Stimulated activated CD8-positive, alpha-beta memory T cell treated with anti-CD3 and anti-CD28 coated beads, Interleukin-12 subunit alpha, Interleukin-12 subunit beta, amount 100 ng/mL, for 1 hour (primary cell): ENCODE data around the gene SRGAP2C.
"Not testable (repeated sequence)": the region's sequence is repeated elsewhere in the genome, so short reads cannot be mapped to it uniquely, and the experiment has no call there.

Source experiments
- DNase-seq: peaks from one replicate; pipeline ENCODE4 v3.0.0-alpha.2; 2020; ENCODE audit warnings: low read depth

The SRGAP2C gene

GRCh38 chr1:121227544-121228330 is 43.0 kb downstream of the SRGAP2C start:
- not testable (repeated sequence) for DNase-seq

- DNase-seq = not testable (repeated sequence)
Observed at GRCh38 chr1:121230636-121231035, 45.9 kb downstream of the SRGAP2C start.

GRCh38 chr1:121232445-121233125 is 47.8 kb downstream of the SRGAP2C start:
- DNase-seq = not testable (repeated sequence)

DNA sequence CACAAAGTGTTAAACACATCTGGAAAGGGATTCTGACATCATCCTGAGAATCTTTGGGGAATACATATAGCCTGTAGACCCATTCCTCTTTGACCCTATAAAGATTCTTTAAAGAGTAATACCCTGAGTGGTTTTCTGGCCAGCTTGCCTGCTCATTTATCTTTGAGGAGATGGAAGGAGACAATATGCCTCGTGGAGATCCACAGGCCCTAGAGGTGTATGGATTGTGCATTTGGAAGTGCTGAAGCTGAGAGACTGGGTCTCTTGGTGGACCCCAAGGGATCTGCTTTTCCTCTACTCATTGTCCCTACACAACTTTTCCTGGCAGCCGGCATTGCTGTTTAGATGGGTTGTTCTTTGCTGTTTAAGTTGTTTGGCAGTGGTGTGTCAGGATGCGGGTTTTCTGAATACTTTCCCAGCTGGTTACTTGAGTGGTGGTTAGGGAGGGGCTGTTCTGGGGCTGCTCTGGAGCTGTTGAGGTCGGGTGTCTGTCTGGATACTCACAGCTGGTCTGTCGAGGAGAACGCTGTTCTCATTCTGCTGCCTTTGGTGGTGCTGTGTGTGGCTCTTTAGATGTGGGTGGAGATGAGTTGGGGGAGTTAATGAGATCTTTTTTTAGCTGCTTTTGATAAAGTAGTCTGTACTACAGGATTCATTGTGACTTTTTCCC is 49.5 kb downstream of the SRGAP2C start:
- DNase-seq = not testable (repeated sequence)

DNA sequence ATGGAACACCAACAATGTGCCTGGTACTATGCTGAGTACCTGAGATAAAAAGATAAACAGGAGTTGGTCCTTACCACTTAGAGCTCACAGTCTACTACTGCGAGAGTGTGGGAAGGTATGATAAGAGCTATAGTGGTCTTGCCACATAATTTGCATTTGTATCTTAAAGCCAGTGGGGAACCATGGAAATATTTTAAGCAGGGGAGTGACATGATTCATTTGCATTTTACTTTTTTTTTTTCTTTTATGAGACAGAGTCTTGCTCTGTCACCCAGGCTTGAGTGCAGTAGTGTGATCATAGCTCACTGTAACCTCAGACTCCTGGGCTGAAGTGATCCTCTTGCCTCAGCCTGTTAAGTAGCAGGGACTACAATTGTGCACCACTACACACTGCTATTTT is 53.6 kb downstream of the SRGAP2C start:
- not testable (repeated sequence) for DNase-seq

DNA sequence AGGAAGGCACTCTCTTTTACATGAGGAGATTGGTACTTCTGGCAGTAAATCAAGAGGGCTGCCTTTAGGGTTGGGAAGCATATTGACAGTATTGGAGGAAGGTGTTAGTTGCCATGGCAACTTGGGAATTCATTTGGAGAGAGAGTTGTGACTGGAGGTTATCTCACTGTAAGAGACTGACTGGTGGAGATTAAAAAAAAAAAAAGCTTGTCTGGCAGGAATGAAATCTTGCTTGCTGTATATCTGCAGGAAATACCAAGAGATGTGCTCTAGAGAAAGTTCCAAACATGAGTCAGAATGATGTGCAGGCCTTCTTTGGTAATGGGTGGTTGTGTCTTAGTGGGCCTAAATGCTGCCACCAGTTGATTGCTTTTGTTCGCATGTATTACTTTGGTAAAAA is 59.1 kb downstream of the SRGAP2C start:
- DNase-seq = not testable (repeated sequence)

GRCh38 chr1:121246399-121246798 is 61.6 kb downstream of the SRGAP2C start:
- DNase-seq = not testable (repeated sequence)

DNA sequence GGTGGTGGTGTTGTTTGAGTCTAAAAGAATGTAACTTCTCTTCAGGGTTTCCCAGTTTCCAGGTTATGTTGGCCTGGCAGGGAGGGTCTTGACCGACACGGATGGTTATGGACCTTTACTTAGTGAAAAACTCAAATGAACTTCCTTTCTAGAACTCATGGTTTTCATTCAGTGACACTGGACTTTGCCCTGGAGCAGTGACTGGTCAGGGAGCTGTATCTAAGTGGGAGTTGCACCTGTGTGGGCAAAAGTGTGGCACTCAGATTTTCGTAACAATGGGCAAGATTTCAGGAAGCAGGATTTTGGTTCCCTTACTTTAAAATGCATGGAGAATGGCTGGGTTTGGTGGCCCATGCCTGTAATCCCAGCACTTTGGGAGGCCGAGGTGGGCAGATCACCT is 67.9 kb downstream of the SRGAP2C start:
- DNase-seq = not testable (repeated sequence)

DNA sequence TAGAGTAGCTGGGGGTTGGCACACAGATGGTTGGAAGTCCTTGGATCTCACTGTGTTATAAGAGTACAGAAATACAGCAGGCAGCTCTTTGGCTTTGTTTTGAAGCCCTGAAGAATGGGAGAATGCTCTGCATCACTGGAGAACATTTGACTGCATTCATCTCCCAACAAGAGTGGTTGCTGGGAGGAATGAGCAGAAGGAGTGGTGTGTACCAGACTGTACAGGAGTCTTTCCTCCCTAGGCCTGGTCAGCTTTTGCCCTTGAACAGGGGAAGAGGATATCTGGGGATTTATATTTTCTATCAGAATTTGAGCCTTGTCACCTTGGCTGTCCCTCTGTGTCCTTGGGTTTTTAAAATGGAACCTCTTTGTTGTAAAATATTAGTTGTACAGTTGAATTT is 69.8 kb downstream of the SRGAP2C start:
- not testable (repeated sequence) for DNase-seq

DNA sequence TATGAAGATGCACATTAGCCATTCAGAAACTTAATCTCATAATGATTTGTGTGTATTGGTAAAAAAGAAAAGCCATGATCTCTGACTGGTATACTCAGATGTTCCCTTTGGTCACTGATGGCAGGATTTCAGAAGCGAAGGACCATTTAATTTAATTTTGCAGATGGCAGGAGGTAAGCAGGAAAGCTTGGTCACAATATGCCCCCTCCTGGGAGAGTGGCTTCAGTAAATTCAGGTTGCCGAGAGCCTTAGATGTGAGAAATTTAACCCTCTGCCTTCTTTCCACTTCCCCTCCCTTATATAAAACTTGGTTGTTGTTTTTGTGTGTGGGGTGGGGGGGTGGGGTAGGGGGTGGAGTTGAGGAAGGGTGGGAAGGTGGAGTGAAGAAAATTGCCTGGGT is 72.9 kb downstream of the SRGAP2C start:
- not testable (repeated sequence) for DNase-seq

DNA sequence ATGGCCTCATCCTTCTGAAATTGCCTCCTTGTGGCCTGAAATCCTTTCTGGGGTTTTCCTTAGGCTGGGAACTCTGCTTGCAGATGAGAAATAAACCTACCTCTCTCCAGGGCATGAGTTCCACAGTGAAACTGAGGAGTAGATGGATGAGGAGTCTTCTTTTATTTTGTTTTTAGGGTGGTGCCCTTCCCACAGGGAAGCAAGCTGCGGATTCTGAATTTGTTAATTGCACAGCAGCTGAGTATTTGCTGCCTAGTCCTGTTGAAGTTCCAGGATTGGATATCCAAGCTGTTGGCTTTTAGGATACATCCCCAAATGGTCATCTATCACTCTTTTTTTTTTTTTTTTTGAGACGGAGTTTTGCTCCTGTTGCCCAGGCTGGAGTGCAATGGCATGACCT is 73.4 kb downstream of the SRGAP2C start:
- not testable (repeated sequence) for DNase-seq

DNA sequence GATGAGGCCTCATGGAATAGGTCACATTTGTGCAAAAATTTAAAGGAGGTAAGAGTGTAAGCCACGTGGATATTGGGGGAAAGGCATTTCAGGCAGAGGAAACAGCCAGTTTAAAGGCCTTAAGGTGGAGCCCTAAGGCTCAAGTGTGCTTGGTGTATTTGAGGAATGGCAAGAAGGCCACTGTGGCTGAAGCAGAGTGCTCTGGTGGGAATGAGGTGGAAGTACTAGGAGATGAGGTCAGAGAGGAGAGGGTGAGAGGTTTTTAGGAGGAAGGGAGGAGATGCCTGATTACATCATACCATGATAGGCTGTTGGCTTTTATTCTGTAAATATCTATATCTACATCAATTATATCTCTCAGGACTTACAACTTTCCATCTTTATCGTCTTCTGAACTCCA is 75.4 kb downstream of the SRGAP2C start:
- DNase-seq = not testable (repeated sequence)

GRCh38 chr1:121262163-121262562 is 77.4 kb downstream of the SRGAP2C start:
- not testable (repeated sequence) for DNase-seq

GRCh38 chr1:121263789-121264244 is 79.0 kb downstream of the SRGAP2C start:
- not testable (repeated sequence) for DNase-seq

DNA sequence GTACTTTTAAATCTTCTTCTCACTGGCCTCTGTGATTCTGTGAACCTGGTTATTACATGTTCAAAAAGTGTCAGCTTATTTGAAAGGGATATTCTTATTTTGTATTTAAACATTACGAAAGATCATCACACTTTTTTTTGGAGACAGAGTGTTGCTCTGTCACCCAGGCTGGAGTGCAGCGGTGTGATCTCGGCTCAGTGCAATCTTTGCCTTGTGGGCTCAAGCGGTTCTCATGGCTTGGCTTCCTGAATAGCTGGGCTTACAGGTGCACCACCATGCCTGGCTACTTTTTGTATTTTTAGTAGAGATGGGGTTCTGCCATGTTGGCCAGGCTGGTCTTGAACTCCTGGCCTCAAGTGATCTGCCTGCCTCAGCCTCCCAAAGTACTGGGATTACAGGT is 82.3 kb downstream of the SRGAP2C start:
- not testable (repeated sequence) for DNase-seq

DNA sequence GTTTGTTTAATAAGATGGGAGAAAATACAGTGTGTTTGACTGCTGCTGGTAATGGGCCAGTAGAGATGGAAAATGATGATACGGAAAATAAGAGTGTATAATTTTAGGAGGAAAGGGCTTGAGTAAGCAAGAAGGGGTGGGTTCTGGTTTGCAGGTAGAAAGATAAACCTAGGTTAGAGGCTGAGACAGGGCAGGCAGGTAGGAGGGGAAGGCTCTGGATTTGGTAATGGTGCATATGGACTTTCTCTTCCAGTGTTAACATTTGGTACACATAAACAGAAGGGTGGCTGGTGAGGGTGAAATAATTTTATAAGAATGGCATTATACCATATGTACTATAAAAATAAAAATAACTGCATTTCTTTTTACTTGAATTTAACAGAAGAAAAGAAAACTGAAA is 84.5 kb downstream of the SRGAP2C start:
- DNase-seq = not testable (repeated sequence)

- DNase-seq = not testable (repeated sequence)
Observed at GRCh38 chr1:121269973-121270372, 85.2 kb downstream of the SRGAP2C start.

GRCh38 chr1:121271143-121271715 is 86.5 kb downstream of the SRGAP2C start:
- DNase-seq = not testable (repeated sequence)

- not testable (repeated sequence) for DNase-seq
Observed at GRCh38 chr1:121275435-121275834, 90.7 kb downstream of the SRGAP2C start.

DNA sequence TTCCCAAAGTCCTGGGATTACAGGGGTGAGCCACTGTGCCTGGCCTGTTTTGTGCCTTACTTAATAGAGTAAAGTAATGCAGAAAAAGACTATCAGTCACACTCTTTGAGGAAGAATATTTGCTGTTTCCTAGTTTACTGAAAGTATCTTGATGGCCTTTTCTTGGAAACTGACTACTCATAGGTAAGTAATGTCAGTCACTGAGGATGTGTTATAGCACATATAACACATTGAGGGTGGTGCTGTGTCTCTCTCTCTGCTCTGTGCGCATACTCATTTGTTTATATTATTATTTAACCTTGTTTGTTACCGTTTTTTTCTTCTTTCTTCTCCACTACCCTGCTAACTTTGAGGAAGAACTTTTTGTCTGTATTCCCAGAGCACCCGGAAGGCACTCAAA is 93.4 kb downstream of the SRGAP2C start:
- DNase-seq = not testable (repeated sequence)

GRCh38 chr1:121278777-121279547 is 94.2 kb downstream of the SRGAP2C start:
- not testable (repeated sequence) for DNase-seq
